HG03064 (cell line): ENCODE results near the gene CCDC149.

Experiments
- ATAC-seq: cut with Tn5 transposase; IDR thresholded peaks from one replicate; pipeline ENCODE4 v1.9.1; 2021; ENCODE audit warnings: low read depth; ENCODE audit not compliant: unreplicated experiment

CCDC149 gene

GRCh38 chr4:24912252-24913118 lies at the start of gene CCDC149:
Gene CCDC149, minus strand, starts transcription at chr4:24913042. Its CDS starts 178 bp downstream, at chr4:24912864.
- ATAC-seq = no peak

- ATAC-seq = no peak
These were observed 45.0 kb upstream of the CCDC149 start for GRCh38 chr4:24957886-24958285.

- no peak for ATAC-seq
These were observed 43.9 kb upstream of the CCDC149 start for GRCh38 chr4:24956763-24957162.

- ATAC-seq = no peak
These were observed 43.2 kb upstream of the CCDC149 start for GRCh38 chr4:24956091-24956490.

- ATAC-seq = no peak
These were observed 39.8 kb upstream of the CCDC149 start for GRCh38 chr4:24952667-24953066.

GRCh38 chr4:24949970-24950369 lies 37.1 kb upstream of the CCDC149 start:
- no peak for ATAC-seq

- no peak for ATAC-seq
These were observed 25.1 kb upstream of the CCDC149 start for GRCh38 chr4:24937917-24938281.

- ATAC-seq = no peak
These were observed 24.5 kb upstream of the CCDC149 start for GRCh38 chr4:24937176-24937916.

- ATAC-seq = no peak
These were observed 23.0 kb upstream of the CCDC149 start for GRCh38 chr4:24935856-24936255.

- no peak for ATAC-seq
These were observed 21.5 kb upstream of the CCDC149 start for GRCh38 chr4:24934311-24934710.

GRCh38 chr4:24933684-24934275 lies 20.9 kb upstream of the CCDC149 start:
- ATAC-seq = no peak

GRCh38 chr4:24932515-24933225 lies 19.8 kb upstream of the CCDC149 start:
- ATAC-seq = no peak

GRCh38 chr4:24930151-24930550 lies 17.3 kb upstream of the CCDC149 start:
- no peak for ATAC-seq

GRCh38 chr4:24928708-24929107 lies 15.9 kb upstream of the CCDC149 start:
- ATAC-seq = no peak

- no peak for ATAC-seq
These were observed 14.2 kb upstream of the CCDC149 start for GRCh38 chr4:24927049-24927448.

GRCh38 chr4:24924309-24924781 lies 11.5 kb upstream of the CCDC149 start:
- no peak for ATAC-seq

- no peak for ATAC-seq
These were observed 10.7 kb upstream of the CCDC149 start for GRCh38 chr4:24923550-24923949.

- ATAC-seq = no peak
These were observed 10.2 kb upstream of the CCDC149 start for GRCh38 chr4:24923002-24923401.

- no peak for ATAC-seq
These were observed 9.6 kb upstream of the CCDC149 start for GRCh38 chr4:24922416-24922815.

GRCh38 chr4:24921491-24921890 lies 8.6 kb upstream of the CCDC149 start:
- ATAC-seq = no peak

- no peak for ATAC-seq
These were observed 7.2 kb upstream of the CCDC149 start for GRCh38 chr4:24920008-24920407.
